Measurements from ENCODE around the gene KCNF1. TPM values are rescaled to one million over a fixed set of nuclear protein-coding genes. Genes with fewer than 3 reads are reported as not detected.

Gene KCNF1
- total RNA-seq, 3 donors from 2014 or later = 0.29 to 0.66 TPM; not detected in 1

DNA sequence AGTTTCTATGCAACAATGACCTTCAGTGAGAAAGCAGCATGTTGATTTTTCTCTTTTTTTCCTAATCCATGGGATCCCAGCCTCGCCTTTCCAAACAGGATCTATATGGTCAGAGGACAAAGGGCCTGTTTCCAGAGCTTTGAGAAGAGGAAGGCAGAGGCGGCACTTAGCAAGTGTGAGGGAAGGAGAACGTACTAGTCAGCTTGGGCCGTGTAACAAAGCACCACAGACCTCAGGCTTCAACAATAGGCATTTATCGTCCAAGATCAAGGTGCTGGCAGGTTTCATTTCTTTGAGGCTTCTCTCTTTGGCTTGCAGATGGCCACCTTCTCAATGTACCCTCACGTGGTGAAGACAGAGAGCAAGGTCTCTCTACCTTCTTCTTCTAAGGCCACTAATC, 7.3 kb upstream of the KCNF1 start:
- TF ChIP-seq POLR2A (IDR thresholded peaks at IDR 0.05) (no peak), CTCF (IDR thresholded peaks at IDR 0.05) (no peak), POLR2AphosphoS5 (IDR thresholded peaks at IDR 0.05) (no peak)
- H3K4me1 ChIP-seq = no peaks in the 10 kb centered on the region
- H3K27me3 ChIP-seq = no peaks in the 10 kb centered on the region
- DNase-seq (ENCODE audit: low spot score in 2 of 2) = no peak
- no peak overlapping the region for H3K27ac ChIP-seq
- no peaks in the 10 kb centered on the region for H3K9me3 ChIP-seq
- H3K4me3 ChIP-seq = no peak overlapping the region
- intact Hi-C loops (cut with DNase I; ENCODE audit: low total_unique reads) = no loop called here
- H3K36me3 ChIP-seq = no peaks in the 10 kb centered on the region

DNA sequence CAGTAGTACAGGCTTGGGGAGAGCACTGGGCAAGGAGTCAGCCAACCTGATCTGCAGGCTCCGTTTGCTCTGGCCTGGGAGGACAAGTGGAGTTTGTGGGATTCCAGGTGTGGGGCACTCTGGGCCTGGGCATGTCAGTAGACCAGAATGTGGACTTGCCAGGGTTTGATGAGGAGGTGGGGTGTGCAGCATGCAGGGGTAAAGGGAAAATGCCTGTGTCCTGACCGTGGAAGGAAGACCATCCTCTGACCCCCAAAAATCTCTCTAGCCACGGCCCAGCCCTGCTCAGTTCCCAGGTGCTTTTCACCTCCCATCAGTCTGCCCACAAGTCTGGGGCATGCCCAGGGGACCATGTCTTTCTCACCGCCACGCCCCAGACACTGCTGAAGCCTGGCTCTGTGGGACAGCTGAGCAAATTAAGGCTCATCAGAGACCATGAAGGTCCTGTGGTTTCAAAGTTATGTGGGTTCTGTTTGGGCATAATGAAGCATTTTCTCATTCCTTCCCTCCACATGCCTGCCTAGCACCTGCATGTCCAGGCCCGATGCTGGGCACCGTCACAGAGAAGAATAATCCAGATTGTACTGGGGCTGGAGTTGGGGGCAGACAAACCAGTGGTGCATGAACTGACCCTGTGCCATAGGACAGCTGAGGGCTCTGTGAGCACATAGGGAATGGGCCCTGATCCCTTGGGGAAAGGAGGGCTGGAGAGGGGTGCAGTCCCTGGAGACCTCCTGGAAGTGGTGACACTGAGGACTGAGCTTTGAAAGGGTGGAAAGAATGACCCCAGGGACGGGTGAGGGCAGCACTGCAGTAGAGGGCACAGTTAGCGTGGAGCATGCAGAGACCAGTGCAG, 6.5 kb upstream of the KCNF1 start:
- no peaks in the 10 kb centered on the region for H3K9me3 ChIP-seq
- TF ChIP-seq POLR2A (IDR thresholded peaks at IDR 0.05) (no peak), POLR2AphosphoS5 (IDR thresholded peaks at IDR 0.05) (no peak), CTCF (IDR thresholded peaks at IDR 0.05) (no peak)
- intact Hi-C loops (cut with DNase I; ENCODE audit: low total_unique reads) = no loop called here
- H3K27me3 ChIP-seq = no peaks in the 10 kb centered on the region
- no peak overlapping the region for H3K4me3 ChIP-seq
- DNase-seq (ENCODE audit: low spot score in 2 of 2) = no peak
- no peaks in the 10 kb centered on the region for H3K36me3 ChIP-seq
- H3K4me1 ChIP-seq = no peaks in the 10 kb centered on the region
- no peak overlapping the region for H3K27ac ChIP-seq

- no peak for TF ChIP-seq CTCF (IDR thresholded peaks at IDR 0.05)
- no peak for TF ChIP-seq POLR2AphosphoS5 (IDR thresholded peaks at IDR 0.05)
- no peak for TF ChIP-seq POLR2A (IDR thresholded peaks at IDR 0.05)
- no peaks in the 10 kb centered on the region for H3K4me1 ChIP-seq
- H3K4me3 ChIP-seq = no peak overlapping the region
- DNase-seq (ENCODE audit: low spot score in 2 of 2) = no peak
- no peaks in the 10 kb centered on the region for H3K36me3 ChIP-seq
- H3K27me3 ChIP-seq = peaks cover 0 to 3% of the 10 kb centered on the region in 2 donors
- intact Hi-C loops (cut with DNase I; ENCODE audit: low total_unique reads) = no loop called here
- H3K9me3 ChIP-seq = no peaks in the 10 kb centered on the region
- no peak overlapping the region for H3K27ac ChIP-seq
Measured at GRCh38 chr2:10905862-10906143, 5.9 kb upstream of the KCNF1 start.

DNA sequence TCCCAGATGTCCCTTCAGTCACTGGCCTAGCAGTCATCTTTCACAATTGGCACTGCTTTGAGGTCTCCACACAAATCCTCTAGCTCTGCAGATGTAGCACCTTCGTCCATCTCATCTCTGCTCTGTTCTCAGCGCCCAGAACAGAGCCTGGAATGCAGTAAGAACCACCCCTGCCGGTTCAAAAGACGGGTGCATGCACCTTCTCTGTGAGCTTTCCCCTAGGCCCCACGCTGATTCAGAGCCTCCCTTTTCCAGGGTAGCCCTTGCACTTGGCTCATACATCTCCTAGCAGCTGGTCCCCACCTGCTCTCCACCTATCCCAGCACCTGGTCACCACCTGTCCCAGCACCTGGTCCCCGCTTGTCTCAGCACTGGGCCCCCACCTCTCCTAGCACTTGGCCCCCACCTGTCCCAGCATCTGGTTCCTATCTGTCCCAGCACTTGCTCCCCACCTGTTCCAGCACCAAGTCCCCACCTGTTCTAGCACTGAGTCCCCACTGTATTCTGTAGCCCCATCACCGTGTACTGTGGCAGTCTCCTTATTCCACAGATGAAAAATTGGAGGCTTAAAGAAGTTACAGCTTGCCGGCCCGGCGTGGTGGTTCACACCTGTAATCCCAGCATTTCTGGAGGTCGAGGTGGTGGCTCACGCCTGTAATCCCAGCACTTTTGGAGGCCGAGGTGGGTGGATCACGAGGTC, 4.7 kb upstream of the KCNF1 start:
- DNase-seq (ENCODE audit: low spot score in 2 of 2) = no peak
- Histone ChIP-seq H3K27ac (no peak overlapping the region), H3K4me1 (no peaks in the 10 kb centered on the region), H3K4me3 (no peak overlapping the region), H3K9me3 (no peaks in the 10 kb centered on the region), H3K27me3 (peaks cover 0 to 14% of the 10 kb centered on the region in 2 donors), H3K36me3 (no peaks in the 10 kb centered on the region)
- TF ChIP-seq CTCF (IDR thresholded peaks at IDR 0.05) (no peak), POLR2AphosphoS5 (IDR thresholded peaks at IDR 0.05) (no peak), POLR2A (IDR thresholded peaks at IDR 0.05) (no peak)
- intact Hi-C loops (cut with DNase I; ENCODE audit: low total_unique reads) = no loop called here

DNA sequence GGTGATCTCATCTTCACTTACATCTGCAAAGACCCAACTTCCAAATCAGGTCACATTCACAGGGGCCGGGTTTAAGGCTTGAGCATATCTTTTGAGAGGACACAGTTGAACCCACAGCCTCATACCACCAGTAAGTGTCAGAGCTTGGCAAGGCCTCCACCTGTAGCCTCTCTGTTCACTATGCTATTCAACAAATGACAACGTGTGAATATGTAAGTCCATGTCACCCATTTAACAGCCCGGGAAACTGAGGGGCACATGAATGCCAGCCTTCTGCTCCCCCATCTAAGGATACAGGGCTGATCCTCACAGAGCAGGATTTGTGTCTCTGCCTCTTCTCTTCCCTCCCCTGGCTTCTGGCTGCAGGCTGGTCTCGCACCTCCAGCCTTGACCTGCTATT, 3.5 kb upstream of the KCNF1 start:
- no peak for TF ChIP-seq POLR2AphosphoS5 (IDR thresholded peaks at IDR 0.05)
- TF ChIP-seq CTCF (IDR thresholded peaks at IDR 0.05) = no peak
- no peak for TF ChIP-seq POLR2A (IDR thresholded peaks at IDR 0.05)
- DNase-seq (ENCODE audit: low spot score in 2 of 2) = no peak
- H3K4me3 ChIP-seq = no peak overlapping the region
- no peaks in the 10 kb centered on the region for H3K36me3 ChIP-seq
- H3K27me3 ChIP-seq = peaks cover 0 to 24% of the 10 kb centered on the region in 2 donors
- intact Hi-C loops (cut with DNase I; ENCODE audit: low total_unique reads) = no loop called here
- H3K4me1 ChIP-seq = no peaks in the 10 kb centered on the region
- H3K9me3 ChIP-seq = no peaks in the 10 kb centered on the region
- no peak overlapping the region for H3K27ac ChIP-seq
